Parathyroid adenoma (tissue), 2 donors: ENCODE data around the gene ZGRF1.

Source experiments
- H2AFZ ChIP-seq: fragments of 300-600 bp; sonication (generic); one replicate; pipeline ENCODE4 v1.7.0; 2017; ENCODE audit warnings: antibody characterized with exemption, mild to moderate bottlenecking
- H3K27ac ChIP-seq: fragments of 300-600 bp; sonication (generic); one replicate; pipeline ENCODE4 v1.7.0; 2017
- H3K27me3 ChIP-seq: fragments of 300-600 bp; sonication (generic); one replicate; pipeline ENCODE4 v1.7.0; 2017; ENCODE audit warnings: low read length; ENCODE audit not compliant: control insufficient read depth, insufficient read depth
- H3K36me3 ChIP-seq: fragments of 300-600 bp; sonication (generic); one replicate; pipeline ENCODE4 v1.7.0; 2017; ENCODE audit warnings: low read length; ENCODE audit not compliant: control insufficient read depth, insufficient read depth
- H3K4me1 ChIP-seq: fragments of 300-600 bp; sonication (generic); one replicate; pipeline ENCODE4 v1.7.0; 2017; ENCODE audit warnings: control low read depth
- H3K4me2 ChIP-seq: fragments of 300-600 bp; sonication (generic); one replicate; pipeline ENCODE4 v1.7.0; 2017; ENCODE audit warnings: low read length
- H3K4me3 ChIP-seq: fragments of 300-600 bp; sonication (generic); one replicate; pipeline ENCODE4 v1.7.0; 2017; ENCODE audit warnings: low read depth, low read length
- H3K79me2 ChIP-seq: fragments of 300-600 bp; sonication (generic); one replicate; pipeline ENCODE4 v1.7.0; 2017; ENCODE audit warnings: control low read depth
- H3K9ac ChIP-seq: fragments of 300-600 bp; sonication (generic); one replicate; pipeline ENCODE4 v1.7.0; 2017; ENCODE audit warnings: mild to moderate bottlenecking
- H3K9me3 ChIP-seq: fragments of 300-600 bp; sonication (generic); one replicate; pipeline ENCODE4 v1.7.0; 2017; ENCODE audit warnings: low read length; ENCODE audit not compliant: control insufficient read depth
- TF ChIP-seq, protein P1 (sequence below): fragments of 300-600 bp; sonication (generic); IDR thresholded peaks from one replicate; pipeline ENCODE4 v1.7.0; 2017; ENCODE audit warnings: antibody characterized with exemption, mild to moderate bottlenecking
- donor health status: primary hyperparathyroidism.

ZGRF1 gene

DNA sequence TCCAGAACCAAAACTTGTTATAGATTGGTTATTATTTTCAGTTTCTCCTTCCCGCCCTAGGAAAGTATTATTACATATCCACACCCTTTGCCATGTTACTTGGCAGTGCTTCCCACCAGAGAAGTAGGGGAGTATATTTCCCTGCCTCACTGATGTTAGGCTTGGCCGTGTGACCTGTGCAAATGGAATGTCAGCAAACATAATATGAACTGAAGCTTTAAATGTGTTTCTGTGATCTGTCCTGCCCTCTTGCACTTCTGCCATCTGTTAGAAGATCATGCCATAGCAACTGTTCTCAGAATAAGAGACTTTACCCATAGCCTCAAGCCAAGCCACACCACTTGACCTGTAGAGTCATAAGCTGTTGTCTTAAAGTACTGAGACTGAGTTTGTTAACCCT, 84.0 kb downstream of the ZGRF1 start:
- H2AFZ ChIP-seq: no peak overlapping the region
- no peaks in the 10 kb centered on the region for H3K9me3 ChIP-seq
- no peaks in the 10 kb centered on the region for H3K36me3 ChIP-seq
- no peak overlapping the region for H3K9ac ChIP-seq
- no peaks in the 10 kb centered on the region for H3K27me3 ChIP-seq
- H3K27ac ChIP-seq: no peak overlapping the region
- TF ChIP-seq, protein P1, sequence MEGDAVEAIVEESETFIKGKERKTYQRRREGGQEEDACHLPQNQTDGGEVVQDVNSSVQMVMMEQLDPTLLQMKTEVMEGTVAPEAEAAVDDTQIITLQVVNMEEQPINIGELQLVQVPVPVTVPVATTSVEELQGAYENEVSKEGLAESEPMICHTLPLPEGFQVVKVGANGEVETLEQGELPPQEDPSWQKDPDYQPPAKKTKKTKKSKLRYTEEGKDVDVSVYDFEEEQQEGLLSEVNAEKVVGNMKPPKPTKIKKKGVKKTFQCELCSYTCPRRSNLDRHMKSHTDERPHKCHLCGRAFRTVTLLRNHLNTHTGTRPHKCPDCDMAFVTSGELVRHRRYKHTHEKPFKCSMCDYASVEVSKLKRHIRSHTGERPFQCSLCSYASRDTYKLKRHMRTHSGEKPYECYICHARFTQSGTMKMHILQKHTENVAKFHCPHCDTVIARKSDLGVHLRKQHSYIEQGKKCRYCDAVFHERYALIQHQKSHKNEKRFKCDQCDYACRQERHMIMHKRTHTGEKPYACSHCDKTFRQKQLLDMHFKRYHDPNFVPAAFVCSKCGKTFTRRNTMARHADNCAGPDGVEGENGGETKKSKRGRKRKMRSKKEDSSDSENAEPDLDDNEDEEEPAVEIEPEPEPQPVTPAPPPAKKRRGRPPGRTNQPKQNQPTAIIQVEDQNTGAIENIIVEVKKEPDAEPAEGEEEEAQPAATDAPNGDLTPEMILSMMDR: no peak
- H3K4me1 ChIP-seq: no peaks in the 10 kb centered on the region
- H3K79me2 ChIP-seq: no peaks in the 10 kb centered on the region
- no peak overlapping the region for H3K4me2 ChIP-seq
- H3K4me3 ChIP-seq: no peak overlapping the region

DNA sequence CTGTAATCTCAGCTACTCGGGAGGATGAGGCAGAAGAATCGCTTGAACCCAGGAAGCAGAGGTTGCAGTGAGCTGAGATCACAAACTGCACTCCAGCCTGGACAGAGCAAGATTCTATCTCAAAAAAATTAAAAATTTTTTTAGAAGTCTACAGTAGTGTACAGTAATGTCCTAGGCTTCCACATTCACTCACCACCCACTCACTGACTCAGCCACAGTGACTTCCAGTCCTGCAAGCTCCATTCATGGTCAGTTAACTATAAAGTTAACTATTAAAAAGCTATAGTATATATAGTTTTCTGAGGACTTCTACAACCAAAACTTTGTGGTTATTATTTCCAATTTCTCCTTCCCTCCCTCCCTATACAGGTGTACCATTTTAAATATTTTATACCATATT, 86.0 kb downstream of the ZGRF1 start:
- H3K27ac ChIP-seq: no peak overlapping the region
- H2AFZ ChIP-seq: no peak overlapping the region
- H3K79me2 ChIP-seq: no peaks in the 10 kb centered on the region
- TF ChIP-seq, protein P1: no peak
- H3K4me2 ChIP-seq: no peak overlapping the region
- no peaks in the 10 kb centered on the region for H3K9me3 ChIP-seq
- H3K4me1 ChIP-seq: no peaks in the 10 kb centered on the region
- no peaks in the 10 kb centered on the region for H3K27me3 ChIP-seq
- H3K4me3 ChIP-seq: no peak overlapping the region
- H3K36me3 ChIP-seq: no peaks in the 10 kb centered on the region
- H3K9ac ChIP-seq: no peak overlapping the region

DNA sequence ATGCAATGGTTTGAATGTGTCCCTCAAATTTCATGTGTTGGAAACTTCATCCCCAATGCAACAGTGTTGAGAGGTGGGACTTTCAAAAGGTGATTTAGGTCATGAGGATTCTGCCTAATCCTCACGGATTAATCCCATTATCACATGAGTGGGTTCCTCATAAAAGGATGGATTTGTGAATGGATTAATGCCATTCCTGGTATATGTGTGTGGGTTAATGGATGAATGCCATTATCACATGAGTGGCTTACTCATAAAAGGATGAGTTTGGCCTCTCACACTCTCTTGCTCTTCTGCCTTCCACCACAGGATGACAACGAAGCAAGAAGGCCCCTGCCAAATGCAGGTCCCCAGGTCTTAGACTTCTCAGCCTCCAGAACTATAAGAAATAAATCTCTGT, 90.2 kb downstream of the ZGRF1 start:
- H3K27ac ChIP-seq: no peak overlapping the region
- H3K4me2 ChIP-seq: no peak overlapping the region
- TF ChIP-seq, protein P1: no peak

DNA sequence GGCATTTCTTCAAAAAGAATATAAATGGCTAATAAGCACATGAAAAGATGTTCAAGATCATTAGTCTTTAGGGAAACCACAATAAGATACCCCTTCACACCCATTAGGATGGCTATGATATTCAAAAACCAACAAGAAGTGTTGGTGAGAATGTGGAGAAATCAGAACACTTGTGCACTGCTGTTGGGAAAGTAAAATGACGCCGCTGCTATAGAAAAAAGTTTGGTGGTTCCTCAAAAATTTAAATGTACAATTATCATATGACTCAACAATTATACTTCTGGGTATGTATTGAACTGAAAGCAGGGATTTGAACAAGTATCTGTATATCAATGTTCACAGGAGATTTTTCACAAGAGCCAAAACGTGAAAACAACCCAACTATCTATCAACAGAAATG, 91.4 kb downstream of the ZGRF1 start:
- no peaks in the 10 kb centered on the region for H3K36me3 ChIP-seq
- H2AFZ ChIP-seq: no peak overlapping the region
- no peak overlapping the region for H3K27ac ChIP-seq
- no peak overlapping the region for H3K4me2 ChIP-seq
- no peaks in the 10 kb centered on the region for H3K9me3 ChIP-seq
- H3K4me3 ChIP-seq: no peak overlapping the region
- no peaks in the 10 kb centered on the region for H3K4me1 ChIP-seq
- no peaks in the 10 kb centered on the region for H3K27me3 ChIP-seq
- no peak overlapping the region for H3K9ac ChIP-seq
- no peaks in the 10 kb centered on the region for H3K79me2 ChIP-seq
- TF ChIP-seq, protein P1: no peak

More for the DNA sequence above, 90.2 kb downstream of the ZGRF1 start:
- Histone ChIP-seq H3K9ac (no peak overlapping the region), H3K4me1 (no peaks in the 10 kb centered on the region), H3K36me3 (no peaks in the 10 kb centered on the region), H3K9me3 (no peaks in the 10 kb centered on the region), H2AFZ (no peak overlapping the region), H3K4me3 (no peak overlapping the region), H3K79me2 (no peaks in the 10 kb centered on the region), H3K27me3 (no peaks in the 10 kb centered on the region)

DNA sequence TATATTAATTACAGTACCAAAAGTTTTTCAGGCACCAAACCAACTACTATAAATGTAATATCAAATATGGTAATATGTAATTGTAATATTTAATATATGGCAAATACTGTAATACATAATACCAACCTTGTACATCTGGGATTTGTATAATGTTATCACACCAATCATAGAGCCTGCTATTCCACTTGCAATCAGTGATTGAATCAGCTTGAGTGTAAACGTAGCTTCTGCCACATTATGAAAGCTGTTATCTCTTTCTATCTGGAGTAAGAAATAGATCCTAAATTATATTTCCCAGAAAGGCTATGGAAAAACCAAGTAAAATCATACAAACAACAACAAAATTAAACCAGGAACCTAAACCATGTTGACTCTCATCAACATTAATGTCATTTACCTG, 96.0 kb downstream of the ZGRF1 start:
- H2AFZ ChIP-seq: no peak overlapping the region
- H3K9me3 ChIP-seq: no peaks in the 10 kb centered on the region
- no peak overlapping the region for H3K9ac ChIP-seq
- no peaks in the 10 kb centered on the region for H3K36me3 ChIP-seq
- H3K4me1 ChIP-seq: no peaks in the 10 kb centered on the region
- no peaks in the 10 kb centered on the region for H3K27me3 ChIP-seq
- TF ChIP-seq, protein P1: no peak
- no peak overlapping the region for H3K4me3 ChIP-seq
- no peak overlapping the region for H3K4me2 ChIP-seq
- no peak overlapping the region for H3K27ac ChIP-seq
- H3K79me2 ChIP-seq: no peaks in the 10 kb centered on the region
